ENCODE data around the gene TMCO4. TPM values are rescaled to one million over a fixed set of nuclear protein-coding genes. Genes with fewer than 3 reads are reported as not detected.

TMCO4 gene
- total RNA-seq, 1 donor from 2014 or later, result 1.8 TPM

- H3K9me3 ChIP-seq (ENCODE audit: insufficient read depth, low read depth, low read length), result peaks cover 4% of the 10 kb centered on the region
- no peak overlapping the region for H3K27ac ChIP-seq (ENCODE audit: low read depth, low read length)
- no peaks in the 10 kb centered on the region for H3K4me1 ChIP-seq (ENCODE audit: insufficient read depth, low read length)
- no peaks in the 10 kb centered on the region for H3K36me3 ChIP-seq (ENCODE audit: insufficient read depth, low read length)
- no peak overlapping the region for H2AFZ ChIP-seq (ENCODE audit: low read depth, low read length)
- FAIRE-seq (no peak), DNase-seq (ENCODE audit: low read depth) (no peak)
- H3K4me2 ChIP-seq (ENCODE audit: low read length), result no peak overlapping the region
- H3K36me3 Mint-ChIP-seq (ENCODE audit: low read depth, unreplicated experiment), result peaks cover 5% of the 10 kb centered on the region
- no peak overlapping the region for H3K4me3 Mint-ChIP-seq (ENCODE audit: unreplicated experiment)
- H3K79me2 ChIP-seq (ENCODE audit: insufficient read depth, low read length), result no peaks in the 10 kb centered on the region
- peak overlapping the region; percentile 58 for H3K27ac Mint-ChIP-seq (ENCODE audit: unreplicated experiment)
- peaks cover 2% of the 10 kb centered on the region for H3K9me3 Mint-ChIP-seq (ENCODE audit: unreplicated experiment)
- H3K27me3 ChIP-seq (ENCODE audit: insufficient read depth, low read length), result no peaks in the 10 kb centered on the region
- no peak overlapping the region for H3K9ac ChIP-seq (ENCODE audit: low read length)
- no peak overlapping the region for H3K4me3 ChIP-seq (ENCODE audit: insufficient read depth, low read depth, low read length)
- peaks cover 25% of the 10 kb centered on the region for H3K27me3 Mint-ChIP-seq (ENCODE audit: low read depth, unreplicated experiment)
- no peaks in the 10 kb centered on the region for H4K20me1 ChIP-seq (ENCODE audit: insufficient read depth, low read length)
- H3K4me1 Mint-ChIP-seq (ENCODE audit: low read depth, unreplicated experiment), result no peaks in the 10 kb centered on the region
- TF ChIP-seq EZH2 (IDR thresholded peaks at IDR 0.05; ENCODE audit: insufficient read depth, low read length), result no peak
- TF ChIP-seq CTCF (IDR thresholded peaks at IDR 0.05; ENCODE audit: insufficient read depth, low read depth, low read length), result no peak
Measured at GRCh38 chr1:19690342-19690741, 109.4 kb downstream of the TMCO4 start.

- Mint-ChIP-seq H3K4me1 (ENCODE audit: low read depth, unreplicated experiment) (no peaks in the 10 kb centered on the region), H3K27ac (ENCODE audit: unreplicated experiment) (peak overlapping the region; percentile 58), H3K27me3 (ENCODE audit: low read depth, unreplicated experiment) (peaks cover 21% of the 10 kb centered on the region), H3K9me3 (ENCODE audit: unreplicated experiment) (peaks cover 2% of the 10 kb centered on the region), H3K36me3 (ENCODE audit: low read depth, unreplicated experiment) (peaks cover 5% of the 10 kb centered on the region), H3K4me3 (ENCODE audit: unreplicated experiment) (no peak overlapping the region)
- no peaks in the 10 kb centered on the region for H4K20me1 ChIP-seq (ENCODE audit: insufficient read depth, low read length)
- H3K9ac ChIP-seq (ENCODE audit: low read length), result no peak overlapping the region
- no peak overlapping the region for H3K27ac ChIP-seq (ENCODE audit: low read depth, low read length)
- H3K36me3 ChIP-seq (ENCODE audit: insufficient read depth, low read length), result no peaks in the 10 kb centered on the region
- no peaks in the 10 kb centered on the region for H3K4me1 ChIP-seq (ENCODE audit: insufficient read depth, low read length)
- peaks cover 4% of the 10 kb centered on the region for H3K9me3 ChIP-seq (ENCODE audit: insufficient read depth, low read depth, low read length)
- FAIRE-seq (no peak), DNase-seq (ENCODE audit: low read depth) (no peak)
- no peaks in the 10 kb centered on the region for H3K27me3 ChIP-seq (ENCODE audit: insufficient read depth, low read length)
- H3K79me2 ChIP-seq (ENCODE audit: insufficient read depth, low read length), result no peaks in the 10 kb centered on the region
- no peak for TF ChIP-seq EZH2 (IDR thresholded peaks at IDR 0.05; ENCODE audit: insufficient read depth, low read length)
- no peak overlapping the region for H3K4me3 ChIP-seq (ENCODE audit: insufficient read depth, low read depth, low read length)
- no peak overlapping the region for H3K4me2 ChIP-seq (ENCODE audit: low read length)
- no peak overlapping the region for H2AFZ ChIP-seq (ENCODE audit: low read depth, low read length)
Measured at GRCh38 chr1:19689856-19690255, 109.9 kb downstream of the TMCO4 start.

- H2AFZ ChIP-seq (ENCODE audit: low read depth, low read length), result no peak overlapping the region
- no peaks in the 10 kb centered on the region for H3K79me2 ChIP-seq (ENCODE audit: insufficient read depth, low read length)
- H3K4me1 ChIP-seq (ENCODE audit: insufficient read depth, low read length), result no peaks in the 10 kb centered on the region
- H4K20me1 ChIP-seq (ENCODE audit: insufficient read depth, low read length), result no peaks in the 10 kb centered on the region
- no peak overlapping the region for H3K4me3 ChIP-seq (ENCODE audit: insufficient read depth, low read depth, low read length)
- H3K4me2 ChIP-seq (ENCODE audit: low read length), result no peak overlapping the region
- no peak overlapping the region for H3K27ac ChIP-seq (ENCODE audit: low read depth, low read length)
- H3K9me3 ChIP-seq (ENCODE audit: insufficient read depth, low read depth, low read length), result peaks cover 4% of the 10 kb centered on the region
- H3K27ac Mint-ChIP-seq (ENCODE audit: unreplicated experiment), result no peak overlapping the region
- no peaks in the 10 kb centered on the region for H3K36me3 ChIP-seq (ENCODE audit: insufficient read depth, low read length)
- H3K27me3 Mint-ChIP-seq (ENCODE audit: low read depth, unreplicated experiment), result peaks cover 15% of the 10 kb centered on the region
- FAIRE-seq, result no peak
- H3K4me3 Mint-ChIP-seq (ENCODE audit: unreplicated experiment), result no peak overlapping the region
- H3K36me3 Mint-ChIP-seq (ENCODE audit: low read depth, unreplicated experiment), result peaks cover 5% of the 10 kb centered on the region
- TF ChIP-seq EZH2 (IDR thresholded peaks at IDR 0.05; ENCODE audit: insufficient read depth, low read length), result no peak
- no peak for TF ChIP-seq CTCF (IDR thresholded peaks at IDR 0.05; ENCODE audit: insufficient read depth, low read depth, low read length)
- peaks cover 2% of the 10 kb centered on the region for H3K9me3 Mint-ChIP-seq (ENCODE audit: unreplicated experiment)
- no peak overlapping the region for H3K9ac ChIP-seq (ENCODE audit: low read length)
- DNase-seq (ENCODE audit: low read depth), result no peak
- H3K27me3 ChIP-seq (ENCODE audit: insufficient read depth, low read length), result no peaks in the 10 kb centered on the region
- no peaks in the 10 kb centered on the region for H3K4me1 Mint-ChIP-seq (ENCODE audit: low read depth, unreplicated experiment)
Measured at GRCh38 chr1:19689085-19689757, 110.5 kb downstream of the TMCO4 start.
